ENCODE data around the gene ZSCAN10. TPM values are rescaled to one million over a fixed set of nuclear protein-coding genes. Genes with fewer than 3 reads are reported as not detected.
"Not testable (repeated sequence)": the region's sequence is repeated elsewhere in the genome, so short reads cannot be mapped to it uniquely, and the experiment has no call there.

ZSCAN10 gene
- total and polyA plus RNA-seq, 2 of the 13 experiments (the other 11 are each of a cell fraction or from before 2014, with no cell fraction given) = not detected

- 65% methylated on average over 1 of the region's 1 CpG for WGBS (ENCODE audit: low lambda C conversion rate)
- Histone ChIP-seq H3K27me3 (ENCODE audit: control insufficient read depth in 1 of 2, insufficient read depth in 2 of 2, low read length in 2 of 2) (peaks cover 2 to 5% of the 10 kb centered on the region in 2 experiments; a peak in 1 of 5 replicates), H3K4me2 (ENCODE audit: low read depth, low read length) (no peak overlapping the region), H2AFZ (ENCODE audit: low read length) (no peak overlapping the region), H4K20me1 (ENCODE audit: insufficient read depth, low read length) (no peaks in the 10 kb centered on the region), H3K27ac (ENCODE audit: extremely low read length, insufficient read depth, low read length) (no peak overlapping the region), H3K4me3 (replicated peaks in 1 of 3; ENCODE audit: insufficient read depth in 1 of 3, low read depth in 2 of 3, low read length in 3 of 3) (no peak overlapping the region), H3K36me3 (replicated peaks in 1 of 2; ENCODE audit: control insufficient read depth in 1 of 2, insufficient read depth in 2 of 2, low read length in 2 of 2) (no peaks in the 10 kb centered on the region), H3K79me2 (ENCODE audit: insufficient read depth, low read length) (no peaks in the 10 kb centered on the region), H3K4me1 (ENCODE audit: insufficient read depth, low read length) (peaks cover 46% of the 10 kb centered on the region), H3K9ac (ENCODE audit: insufficient read depth, low read depth, low read length) (no peak overlapping the region), H3K9me3 (ENCODE audit: low read length) (no peaks in the 10 kb centered on the region)
- FAIRE-seq = no peak
- no peak for TF ChIP-seq CENPT (CRISPR knock-in tag; IDR thresholded peaks at IDR 0.05; ENCODE audit: low read depth)
- ATAC-seq = no peak
- ChIA-PET POLR2A (interaction anchor here (2.2 kb wide), 1 partner anchor 14 kb away, joined by 6 read pairs; no protein-coding TSS in a partner anchor), CTCF (ENCODE audit: low intra/inter-chr PET ratio, low total read pairs) (no interaction called here)
- no peak for DNase-seq (ENCODE audit: low spot score)
- in situ Hi-C loops (cut with HindIII; ENCODE audit: extremely low pct_ligation_motif_present, low pct_unique_long_range_greater_than_20kb) = no loop called here
- intact Hi-C loops (cut with micrococcal nuclease; ENCODE audit: unreplicated experiment) = no loop called here
- BruUV-seq (replicated peaks) = no TSS peak
These were observed 14.6 kb downstream of the ZSCAN10 start for GRCh38 chr16:3084491-3084890.

GRCh38 chr16:3083408-3083807 is 15.7 kb downstream of the ZSCAN10 start:
- H4K20me1 ChIP-seq (ENCODE audit: insufficient read depth, low read length); DNase-seq (ENCODE audit: low spot score); FAIRE-seq; in situ Hi-C loops (cut with HindIII; ENCODE audit: extremely low pct_ligation_motif_present, low pct_unique_long_range_greater_than_20kb); H3K79me2 ChIP-seq (ENCODE audit: insufficient read depth, low read length); H3K27me3 ChIP-seq (ENCODE audit: control insufficient read depth in 1 of 2, insufficient read depth in 2 of 2, low read length in 2 of 2); H3K9me3 ChIP-seq (ENCODE audit: low read length); H3K27ac ChIP-seq (ENCODE audit: extremely low read length, insufficient read depth, low read length); H3K4me3 ChIP-seq (replicated peaks in 1 of 3; ENCODE audit: insufficient read depth in 1 of 3, low read depth in 2 of 3, low read length in 3 of 3); CTCF ChIA-PET (ENCODE audit: low intra/inter-chr PET ratio, low total read pairs); H3K9ac ChIP-seq (ENCODE audit: insufficient read depth, low read depth, low read length); H3K4me2 ChIP-seq (ENCODE audit: low read depth, low read length); H3K36me3 ChIP-seq (replicated peaks in 1 of 2; ENCODE audit: control insufficient read depth in 1 of 2, insufficient read depth in 2 of 2, low read length in 2 of 2); H2AFZ ChIP-seq (ENCODE audit: low read length); intact Hi-C loops (cut with micrococcal nuclease; ENCODE audit: unreplicated experiment); ATAC-seq; BruUV-seq (replicated peaks): not testable (repeated sequence)
- H3K4me1 ChIP-seq (ENCODE audit: insufficient read depth, low read length) = peaks cover 46% of the 10 kb centered on the region
- POLR2A ChIA-PET = interaction anchor here (2.2 kb wide), 1 partner anchor 13 kb away, joined by 6 read pairs; no protein-coding TSS in a partner anchor
- WGBS (ENCODE audit: low lambda C conversion rate) = no CpG with 5 or more reads among the region's 8 CpGs

DNA sequence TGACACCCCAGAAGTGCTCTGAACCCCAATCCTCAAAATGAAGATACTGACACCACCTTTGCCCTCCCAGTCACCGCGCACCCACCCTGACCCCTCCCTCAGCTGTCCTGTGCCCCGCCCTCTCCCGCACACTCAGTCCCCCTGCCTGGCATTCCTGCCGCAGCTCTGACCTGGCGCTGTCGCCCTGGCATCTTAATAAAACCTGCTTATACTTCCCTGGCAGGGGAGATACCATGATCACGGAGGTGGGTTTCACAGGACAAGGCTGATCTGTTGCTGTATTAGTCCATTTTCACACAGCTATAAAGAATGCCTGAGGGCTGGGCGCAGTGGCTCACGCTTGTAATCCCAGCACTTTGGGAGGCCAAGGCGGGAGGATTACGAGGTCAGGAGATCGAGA is 17.1 kb downstream of the ZSCAN10 start:
- 85% methylated on average over 10 of the region's 13 CpGs for WGBS (ENCODE audit: low lambda C conversion rate)
- peaks cover 32% of the 10 kb centered on the region for H3K4me1 ChIP-seq (ENCODE audit: insufficient read depth, low read length)
- CTCF ChIA-PET (ENCODE audit: low intra/inter-chr PET ratio, low total read pairs); FAIRE-seq; H3K27me3 ChIP-seq (ENCODE audit: control insufficient read depth in 1 of 2, insufficient read depth in 2 of 2, low read length in 2 of 2); BruUV-seq (replicated peaks); H3K79me2 ChIP-seq (ENCODE audit: insufficient read depth, low read length); H3K36me3 ChIP-seq (replicated peaks in 1 of 2; ENCODE audit: control insufficient read depth in 1 of 2, insufficient read depth in 2 of 2, low read length in 2 of 2); H3K4me2 ChIP-seq (ENCODE audit: low read depth, low read length); H2AFZ ChIP-seq (ENCODE audit: low read length); ATAC-seq; DNase-seq (ENCODE audit: low spot score); H3K27ac ChIP-seq (ENCODE audit: extremely low read length, insufficient read depth, low read length); H3K9me3 ChIP-seq (ENCODE audit: low read length); H4K20me1 ChIP-seq (ENCODE audit: insufficient read depth, low read length); H3K4me3 ChIP-seq (replicated peaks in 1 of 3; ENCODE audit: insufficient read depth in 1 of 3, low read depth in 2 of 3, low read length in 3 of 3); H3K9ac ChIP-seq (ENCODE audit: insufficient read depth, low read depth, low read length); in situ Hi-C loops (cut with HindIII; ENCODE audit: extremely low pct_ligation_motif_present, low pct_unique_long_range_greater_than_20kb); intact Hi-C loops (cut with micrococcal nuclease; ENCODE audit: unreplicated experiment): not testable (repeated sequence)
- POLR2A ChIA-PET = interaction anchor here (1.2 kb wide), 1 partner anchor 16 kb away, joined by 4 read pairs; no protein-coding TSS in a partner anchor
